B cell (primary cell): Measurements from ENCODE around the gene PKNOX2. TPM values are rescaled to one million over a fixed set of nuclear protein-coding genes. Genes with fewer than 3 reads are reported as not detected.

Experiments used
- ATAC-seq: fragments of 200-7000 bp; cut with Tn5 transposase; one replicate; pipeline ENCODE4 v1.10.0; 2021; ENCODE audit warnings: low read depth, mild to moderate bottlenecking, moderate number of reproducible peaks, moderate library complexity
- CTCF ChIA-PET: fragments of 350-600 bp; sonication (Branson Sonifier 250); formaldehyde crosslinking; loops from one replicate; lab custom pipeline; 2021; ENCODE audit warnings: antibody characterized with exemption, inconsistent platforms; lab: Charles Lee
- POLR2A ChIA-PET: fragments of 350-600 bp; sonication (Branson Sonifier 250); formaldehyde crosslinking; loops from one replicate; lab custom pipeline; 2021; ENCODE audit warnings: antibody characterized with exemption; lab: Charles Lee
- DNase-seq: peaks from one replicate; pipeline ENCODE4 v3.0.0; 2013
- H2AFZ ChIP-seq: 2 replicates; pipeline ENCODE4 v1.6.1; 2012; ENCODE audit warnings: mild to moderate bottlenecking, low read depth, low read length; ENCODE audit not compliant: insufficient read depth, poor library complexity, severe bottlenecking
- H3K27ac ChIP-seq, 2 donors: 1 replicate in 1 of 2; 2 replicates in 1 of 2; pipeline ENCODE4 v1.5.1; 2012 to 2013; ENCODE audit warnings: low read length in 2 of 2, mild to moderate bottlenecking in 2 of 2, moderate library complexity in 1 of 2
- H3K27me3 ChIP-seq, 4 experiments: fragments of 200-600 bp in 1 of 4; sonication (generic) in 1 of 4; replicated peaks in 1 of 4; 1 replicate in 2 of 4; 2 replicates in 2 of 4; pipeline versions ENCODE4 v1.6.1 to v1.7.0; 2013 to 2016; ENCODE audit warnings: low read length in 3 of 4, mild to moderate bottlenecking in 2 of 4, mixed read lengths in 1 of 4, moderate library complexity in 1 of 4; ENCODE audit not compliant: insufficient read depth in 4 of 4, control insufficient read depth in 3 of 4; ENCODE audit errors: control extremely low read depth in 1 of 4
- H3K36me3 ChIP-seq, 2 experiments: replicated peaks in 1 of 2; 1 replicate in 1 of 2; 2 replicates in 1 of 2; pipeline versions ENCODE4 v1.6.1 to v1.7.1; 2013; ENCODE audit warnings: low read length in 1 of 2; ENCODE audit not compliant: insufficient read depth in 2 of 2, control insufficient read depth in 1 of 2; ENCODE audit errors: control extremely low read depth in 1 of 2, extremely low read depth in 1 of 2
- H3K4me1 ChIP-seq, 2 donors: fragments of 200-600 bp in 1 of 2; sonication (generic) in 1 of 2; 1 replicate in 1 of 2; 2 replicates in 1 of 2; pipeline versions ENCODE4 v1.5.1 to v1.6.1; 2013 to 2017; ENCODE audit warnings: low read length in 2 of 2; ENCODE audit not compliant: control insufficient read depth in 2 of 2, insufficient read depth in 2 of 2
- H3K4me2 ChIP-seq: replicated peaks from 2 replicates; pipeline ENCODE3; 2012; ENCODE audit warnings: mild to moderate bottlenecking, low read depth, low read length; ENCODE audit not compliant: poor library complexity, severe bottlenecking
- H3K4me3 ChIP-seq, 5 experiments: fragments of 200-600 bp in 1 of 5; sonication (generic) in 1 of 5; 1 replicate in 3 of 5; 2 replicates in 2 of 5; pipeline versions ENCODE4 v1.5.1 to v1.7.0; 2011 to 2016; ENCODE audit warnings: low read length in 4 of 5, mild to moderate bottlenecking in 4 of 5, low read depth in 2 of 5, control low read depth in 1 of 5, moderate library complexity in 1 of 5; ENCODE audit not compliant: insufficient read depth in 1 of 5; ENCODE audit errors: control extremely low read depth in 1 of 5, extremely low read depth in 1 of 5
- H3K79me2 ChIP-seq: fragments of 200-600 bp; sonication (generic); one replicate; pipeline ENCODE4 v1.6.0; 2016; ENCODE audit warnings: low read length; ENCODE audit not compliant: control insufficient read depth, insufficient read depth
- H3K9ac ChIP-seq: fragments of 200-600 bp; sonication (generic); 2 replicates; pipeline ENCODE4 v1.6.1; 2017; ENCODE audit warnings: mild to moderate bottlenecking, low read length, moderate library complexity
- H3K9me3 ChIP-seq, 3 donors: one replicate each; pipeline versions ENCODE4 v1.6.1 to v1.7.1; 2013; ENCODE audit warnings: low read length in 2 of 3; ENCODE audit not compliant: control insufficient read depth in 2 of 3, insufficient read depth in 1 of 3; ENCODE audit errors: control extremely low read depth in 1 of 3
- H4K20me1 ChIP-seq: 2 replicates; pipeline ENCODE4 v1.6.0; 2012; ENCODE audit warnings: mild to moderate bottlenecking, low read length; ENCODE audit not compliant: insufficient read depth, control insufficient read depth, poor library complexity, severe bottlenecking
- H3K27ac Mint-ChIP-seq: one replicate; pipeline ENCODE4 v1.8.0; 2021; ENCODE audit warnings: mixed read lengths
- H3K27me3 Mint-ChIP-seq: one replicate; pipeline ENCODE4 v1.8.0; 2021; ENCODE audit warnings: mixed read lengths
- H3K4me1 Mint-ChIP-seq: one replicate; pipeline ENCODE4 v1.8.0; 2021; ENCODE audit warnings: mixed read lengths
- H3K4me3 Mint-ChIP-seq: one replicate; pipeline ENCODE4 v1.8.0; 2021; ENCODE audit warnings: mixed read lengths
- H3K9me3 Mint-ChIP-seq: one replicate; pipeline ENCODE4 v1.8.0; 2022; ENCODE audit warnings: mixed read lengths; ENCODE audit not compliant: insufficient read depth
- EZH2 ChIP-seq: IDR thresholded peaks from 2 replicates; pipeline ENCODE4 v1.6.1; 2012; ENCODE audit warnings: borderline replicate concordance, low read depth, mild to moderate bottlenecking, moderate library complexity, low read length; ENCODE audit not compliant: insufficient read depth, poor library complexity, severe bottlenecking
- WGBS: methylation state at CpG from one replicate; pipeline ENCODE4 v1.1.5; 2013; ENCODE audit warnings: missing lambda C conversion rate; ENCODE audit not compliant: insufficient coverage; 5-methylcytosine and 5-hydroxymethylcytosine counted together
- intact Hi-C: fragments of 100-400 bp; cut with micrococcal nuclease; formaldehyde crosslinking; loops from one replicate; pipeline ENCODE4 v1.10.0; 2022
- polyA plus RNA-seq: library from polyadenylated mRNA; depleted of rRNA; stranded (reverse); fragments of >200 nt; gene quantifications from 2 replicates; pipeline ENCODE4 v1.2.3, GENCODE V29; 2012
- total RNA-seq, 2 donors: library from RNA; stranded (reverse); fragments of 120-200 nt in 1 of 2; gene quantifications; 1 replicate in 1 of 2; 2 replicates in 1 of 2; pipeline versions ENCODE4 v1.2.3 to v1.2.4, GENCODE V29; 2013 to 2022
- TF ChIP-seq, protein P1 (sequence below): fragments of 200-600 bp; IDR thresholded peaks from one replicate; pipeline ENCODE4 v1.8.0; 2022; ENCODE audit warnings: antibody characterized with exemption, mild to moderate bottlenecking

The PKNOX2 gene
- total and polyA plus RNA-seq, 2 donors (not counting 1 experiment from before 2014, with no cell fraction given) = not detected

DNA sequence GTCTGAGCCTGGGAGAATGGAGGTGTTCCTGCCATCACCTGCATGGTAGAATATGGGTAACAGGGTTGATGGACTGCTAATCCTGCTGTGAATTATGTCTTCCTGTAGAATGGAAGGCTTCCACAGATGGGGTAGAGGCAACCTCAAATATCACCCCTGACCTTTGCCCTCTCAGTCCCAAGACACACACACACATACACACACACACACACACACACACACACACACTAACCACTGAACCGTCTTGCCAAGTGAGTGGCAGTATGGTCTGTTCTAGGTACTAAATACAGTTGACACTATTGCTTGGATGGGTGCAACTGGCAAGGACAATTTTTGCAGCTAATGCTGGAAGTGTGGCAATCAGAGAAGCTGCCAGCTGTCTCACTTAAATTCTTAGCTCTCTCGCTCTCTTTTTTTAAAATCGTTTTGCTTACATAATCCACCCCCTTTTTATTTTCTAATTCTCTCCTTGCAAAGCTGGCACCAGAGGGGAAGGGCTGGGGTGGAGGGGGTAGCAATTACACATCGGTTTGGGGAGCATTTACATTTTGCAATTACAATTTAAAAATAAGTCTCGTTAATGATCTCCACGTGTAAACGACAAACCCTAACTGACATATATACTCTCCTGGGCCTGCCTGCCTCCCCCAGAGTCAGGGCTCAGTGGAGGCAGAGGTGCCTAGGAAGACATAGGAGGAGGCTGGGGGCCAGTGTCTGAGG lies 169.0 kb downstream of the PKNOX2 start:
- H3K36me3 ChIP-seq = no peaks in the 10 kb centered on the region
- Mint-ChIP-seq H3K27ac (no peak overlapping the region), H3K27me3 (peaks cover 17% of the 10 kb centered on the region), H3K4me1 (no peaks in the 10 kb centered on the region), H3K4me3 (no peak overlapping the region), H3K9me3 (no peaks in the 10 kb centered on the region)
- CTCF ChIA-PET = interaction anchor here (1.6 kb wide), 1 partner anchor 13 kb away, joined by 5 read pairs; no protein-coding TSS in a partner anchor
- no peaks in the 10 kb centered on the region for H3K9me3 ChIP-seq
- H3K9ac ChIP-seq = no peak overlapping the region
- H3K79me2 ChIP-seq = no peaks in the 10 kb centered on the region
- TF ChIP-seq EZH2 = no peak
- TF ChIP-seq, protein P1, sequence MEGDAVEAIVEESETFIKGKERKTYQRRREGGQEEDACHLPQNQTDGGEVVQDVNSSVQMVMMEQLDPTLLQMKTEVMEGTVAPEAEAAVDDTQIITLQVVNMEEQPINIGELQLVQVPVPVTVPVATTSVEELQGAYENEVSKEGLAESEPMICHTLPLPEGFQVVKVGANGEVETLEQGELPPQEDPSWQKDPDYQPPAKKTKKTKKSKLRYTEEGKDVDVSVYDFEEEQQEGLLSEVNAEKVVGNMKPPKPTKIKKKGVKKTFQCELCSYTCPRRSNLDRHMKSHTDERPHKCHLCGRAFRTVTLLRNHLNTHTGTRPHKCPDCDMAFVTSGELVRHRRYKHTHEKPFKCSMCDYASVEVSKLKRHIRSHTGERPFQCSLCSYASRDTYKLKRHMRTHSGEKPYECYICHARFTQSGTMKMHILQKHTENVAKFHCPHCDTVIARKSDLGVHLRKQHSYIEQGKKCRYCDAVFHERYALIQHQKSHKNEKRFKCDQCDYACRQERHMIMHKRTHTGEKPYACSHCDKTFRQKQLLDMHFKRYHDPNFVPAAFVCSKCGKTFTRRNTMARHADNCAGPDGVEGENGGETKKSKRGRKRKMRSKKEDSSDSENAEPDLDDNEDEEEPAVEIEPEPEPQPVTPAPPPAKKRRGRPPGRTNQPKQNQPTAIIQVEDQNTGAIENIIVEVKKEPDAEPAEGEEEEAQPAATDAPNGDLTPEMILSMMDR = no peak
- H4K20me1 ChIP-seq = no peaks in the 10 kb centered on the region
- POLR2A ChIA-PET = no interaction called here
- no peaks in the 10 kb centered on the region for H3K27me3 ChIP-seq
- WGBS = no CpG with 5 or more reads among the region's 7 CpGs
- no peak overlapping the region for H3K4me2 ChIP-seq
- H3K4me1 ChIP-seq = no peaks in the 10 kb centered on the region
- H2AFZ ChIP-seq = no peak overlapping the region
- H3K27ac ChIP-seq = no peak overlapping the region
- DNase-seq = no peak
- no peak overlapping the region for H3K4me3 ChIP-seq
- intact Hi-C loops = no loop called here
- no peak for ATAC-seq

DNA sequence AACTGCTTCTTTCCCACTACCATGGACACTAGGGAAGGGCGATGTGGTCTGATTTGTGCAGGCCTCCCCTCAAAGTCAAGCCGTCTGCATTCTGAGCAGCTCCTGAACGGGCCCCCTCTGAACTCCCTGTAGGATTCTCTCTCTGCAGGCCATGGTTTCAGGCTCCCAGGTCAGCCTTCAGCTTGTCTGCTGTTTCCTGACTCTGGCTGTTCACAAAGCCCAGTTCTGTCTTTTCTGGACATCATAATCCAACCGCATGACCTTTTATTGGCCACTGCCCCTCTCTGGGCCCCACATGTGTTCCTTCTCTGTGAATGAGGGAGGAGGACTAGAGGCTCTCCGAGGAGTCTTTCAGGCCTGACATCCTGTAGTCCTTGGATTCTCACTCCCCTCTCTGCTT lies 170.6 kb downstream of the PKNOX2 start:
- Histone ChIP-seq H3K4me2 (no peak overlapping the region), H3K4me3 (no peak overlapping the region), H3K4me1 (no peaks in the 10 kb centered on the region), H4K20me1 (no peaks in the 10 kb centered on the region), H3K27me3 (no peaks in the 10 kb centered on the region), H3K36me3 (no peaks in the 10 kb centered on the region), H3K9me3 (no peaks in the 10 kb centered on the region), H2AFZ (no peak overlapping the region), H3K79me2 (no peaks in the 10 kb centered on the region), H3K27ac (no peak overlapping the region), H3K9ac (no peak overlapping the region)
- H3K9me3 Mint-ChIP-seq = no peaks in the 10 kb centered on the region
- WGBS = 82% methylated on average over 3 of the region's 5 CpGs
- intact Hi-C loops = no loop called here
- no peak for ATAC-seq
- no peak for TF ChIP-seq EZH2
- TF ChIP-seq, protein P1 = no peak
- ChIA-PET CTCF (no interaction called here), POLR2A (no interaction called here)
- no peak overlapping the region for H3K27ac Mint-ChIP-seq
- no peak overlapping the region for H3K4me3 Mint-ChIP-seq
- no peak for DNase-seq
- no peaks in the 10 kb centered on the region for H3K4me1 Mint-ChIP-seq
- peaks cover 16% of the 10 kb centered on the region for H3K27me3 Mint-ChIP-seq
